GM19351 (cell line): ENCODE data around the gene P2RY14.
"Not testable (repeated sequence)": the region's sequence is repeated elsewhere in the genome, so short reads cannot be mapped to it uniquely, and the experiment has no call there.

ENCODE experiments used
- ATAC-seq: cut with Tn5 transposase; IDR thresholded peaks from one replicate; pipeline ENCODE4 v1.9.1; 2021; ENCODE audit warnings: mild to moderate bottlenecking, moderate library complexity; ENCODE audit not compliant: unreplicated experiment

P2RY14 gene

GRCh38 chr3:151265166-151265565 is 13.2 kb downstream of the P2RY14 start:
- no peak for ATAC-seq

- ATAC-seq = no peak
Measured at GRCh38 chr3:151264605-151265004, 13.7 kb downstream of the P2RY14 start.

DNA sequence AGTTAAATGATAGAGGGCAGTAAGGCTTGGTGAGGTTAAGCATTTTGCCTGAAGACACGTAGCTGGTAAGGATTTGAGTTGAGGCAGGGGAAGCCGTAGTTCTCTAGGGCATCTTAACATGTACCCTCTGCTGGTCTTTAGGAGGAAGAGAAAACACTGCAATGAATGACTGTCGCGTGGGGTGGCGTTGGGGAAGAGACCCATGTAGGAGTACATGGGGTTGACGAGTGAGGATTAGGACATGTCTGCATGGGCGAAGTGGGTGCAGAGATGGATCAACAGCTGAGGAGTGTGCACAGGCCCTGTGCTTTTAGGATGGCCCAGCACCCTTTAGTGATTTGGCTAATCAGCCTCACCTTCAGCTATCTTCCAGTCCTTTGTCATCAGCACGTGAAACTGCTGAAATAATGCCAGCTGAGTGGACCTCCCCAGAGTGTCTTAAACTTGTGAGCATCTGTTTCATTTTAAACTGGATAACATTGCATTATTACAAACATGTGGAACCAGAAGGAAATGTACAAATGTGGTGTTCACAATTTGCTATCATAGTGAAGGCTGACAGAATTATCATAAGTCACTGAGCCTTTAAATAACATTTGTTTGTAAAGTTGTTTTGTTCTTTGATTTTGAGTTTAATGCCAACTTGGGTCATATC is 15.3 kb downstream of the P2RY14 start:
- ATAC-seq = no peak

GRCh38 chr3:151259664-151260063 is 18.7 kb downstream of the P2RY14 start:
- no peak for ATAC-seq

DNA sequence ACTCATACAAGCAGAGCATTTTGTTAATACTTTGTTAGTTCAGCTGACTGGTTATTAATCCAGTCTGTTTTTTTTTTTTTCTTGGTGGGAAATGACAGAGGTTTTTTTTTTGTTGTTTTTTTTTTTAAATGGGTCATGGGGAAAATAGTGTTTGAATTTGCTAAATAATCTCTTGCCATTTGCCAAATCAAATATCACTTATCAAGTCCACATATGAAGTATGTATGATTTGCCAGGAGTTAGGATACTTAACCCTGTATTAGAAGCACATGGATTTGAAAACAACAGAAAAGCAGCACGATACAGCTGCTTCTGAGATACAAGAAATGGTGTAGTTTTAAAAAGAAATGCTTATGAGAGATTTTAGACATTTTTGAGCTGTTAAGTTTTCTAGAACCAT is 21.6 kb downstream of the P2RY14 start:
- ATAC-seq = no peak

DNA sequence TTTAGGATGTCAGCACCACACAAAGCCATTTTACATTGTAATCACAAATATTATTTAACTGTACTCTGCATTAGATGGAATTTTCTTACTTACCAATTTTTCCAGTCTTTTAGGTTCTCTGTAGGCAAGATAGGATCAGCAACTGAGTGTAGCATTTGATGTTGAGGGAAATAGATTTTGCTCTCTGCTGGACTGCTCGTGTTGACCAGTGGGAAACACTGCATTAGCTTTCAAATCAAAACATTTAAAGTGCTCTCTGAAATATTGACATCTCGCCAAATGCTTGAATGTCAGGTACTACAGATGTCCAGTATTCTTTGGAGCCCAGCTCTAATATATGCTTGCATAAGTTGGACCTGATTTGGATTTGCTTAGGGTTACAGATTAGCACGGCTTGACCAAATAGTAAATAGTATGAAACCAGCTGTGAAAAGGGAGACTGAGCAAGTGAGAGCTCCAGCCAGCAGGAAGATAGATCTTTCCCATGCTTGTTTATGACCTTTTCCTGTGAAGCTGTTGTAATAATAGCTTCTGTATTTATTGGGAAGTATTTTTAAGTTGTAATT is 29.5 kb downstream of the P2RY14 start:
- no peak for ATAC-seq

DNA sequence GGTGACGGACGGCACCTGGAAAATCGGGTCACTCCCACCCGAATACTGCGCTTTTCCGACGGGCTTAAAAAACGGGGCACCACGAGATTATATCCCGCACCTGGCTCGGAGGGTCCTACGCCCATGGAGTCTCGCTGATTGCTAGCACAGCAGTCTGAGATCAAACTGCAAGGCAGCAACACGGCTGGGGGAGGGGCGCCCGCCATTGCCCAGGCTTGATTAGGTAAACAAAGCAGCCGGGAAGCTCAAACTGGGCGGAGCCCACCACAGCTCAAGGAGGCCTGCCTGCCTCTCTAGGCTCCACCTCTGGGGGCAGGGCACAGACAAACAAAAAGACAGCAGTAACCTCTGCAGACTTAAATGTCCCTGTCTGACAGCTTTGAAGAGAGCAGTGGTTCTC is 36.3 kb downstream of the P2RY14 start:
- ATAC-seq = not testable (repeated sequence)

DNA sequence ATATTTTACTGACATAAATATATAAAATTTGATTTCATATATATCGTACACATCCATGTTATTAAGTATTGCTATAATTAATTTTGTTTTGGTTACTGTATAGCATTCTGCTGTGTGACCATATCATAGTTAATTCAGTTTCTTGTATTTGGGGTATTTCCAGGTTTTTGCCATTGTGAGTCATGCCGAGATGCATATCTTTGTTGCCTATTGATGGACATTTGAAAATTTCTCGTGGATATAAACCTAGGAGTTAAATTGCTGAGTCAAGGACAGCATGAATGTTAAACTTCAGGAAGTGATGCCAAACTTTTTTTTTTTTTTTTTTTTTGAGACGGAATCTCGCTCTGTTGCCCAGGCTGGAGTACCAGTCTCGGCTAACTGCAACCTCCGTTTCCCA is 41.6 kb downstream of the P2RY14 start:
- no peak for ATAC-seq

- no peak for ATAC-seq
Measured at GRCh38 chr3:151236316-151236715, 42.0 kb downstream of the P2RY14 start.

GRCh38 chr3:151234825-151235224 is 43.5 kb downstream of the P2RY14 start:
- ATAC-seq = no peak

DNA sequence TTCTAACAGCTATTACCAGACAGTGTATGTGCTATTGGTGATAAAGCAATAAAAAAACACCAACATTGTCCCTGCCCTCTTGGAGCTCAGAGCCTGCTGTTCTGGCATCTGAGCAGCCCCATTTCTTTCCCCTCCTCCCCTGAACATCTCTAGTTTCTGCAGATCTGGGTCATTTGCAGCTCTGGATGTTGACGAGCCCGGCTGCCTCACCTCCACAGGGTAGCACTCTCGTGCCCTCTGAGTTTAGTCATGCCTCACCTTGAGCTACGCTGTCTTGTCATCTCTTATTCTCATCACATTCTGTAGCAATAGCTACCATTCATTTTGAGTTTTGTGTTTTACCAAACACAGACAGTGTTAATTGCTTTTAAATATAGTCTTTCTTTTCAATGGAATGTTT is 45.4 kb downstream of the P2RY14 start:
- no peak for ATAC-seq

DNA sequence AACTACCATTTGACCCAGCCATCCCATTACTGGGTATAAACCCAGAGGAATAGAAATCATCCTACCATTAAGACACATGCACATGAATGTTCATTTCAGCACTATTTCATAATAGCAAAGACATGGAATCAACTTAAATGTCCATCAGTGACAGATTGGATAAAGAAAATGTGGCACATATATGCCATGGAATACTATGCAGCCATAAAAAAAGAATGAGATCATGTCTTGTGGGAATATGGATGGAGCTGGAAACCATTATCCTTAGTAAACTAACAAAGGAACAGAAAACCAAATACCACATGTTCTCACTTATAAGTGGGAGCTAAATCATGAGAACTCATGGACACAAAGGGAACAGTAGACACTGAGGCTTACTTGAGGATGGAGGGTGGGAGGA is 45.9 kb downstream of the P2RY14 start:
- not testable (repeated sequence) for ATAC-seq

- peak; percentile 59 for ATAC-seq
Measured at GRCh38 chr3:151230646-151231045, 47.7 kb downstream of the P2RY14 start.

DNA sequence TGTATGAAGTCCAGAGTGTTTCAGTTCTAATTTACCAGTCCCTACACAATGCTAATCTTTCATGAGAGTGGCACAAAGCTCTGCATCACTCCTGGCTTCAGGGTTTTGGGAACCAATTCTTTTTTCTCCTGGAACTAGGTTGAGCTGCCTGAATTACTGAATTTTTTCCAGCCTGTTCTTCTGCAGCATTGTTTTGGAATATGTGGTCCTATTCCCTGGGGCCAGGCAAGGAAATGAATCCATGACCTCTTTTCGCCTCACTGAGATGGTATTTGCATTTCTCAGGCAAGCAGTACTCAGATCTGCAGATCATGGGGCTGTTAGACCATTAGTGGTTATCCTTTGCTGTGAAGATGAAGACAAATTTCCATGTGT is 49.7 kb downstream of the P2RY14 start:
- ATAC-seq = no peak

DNA sequence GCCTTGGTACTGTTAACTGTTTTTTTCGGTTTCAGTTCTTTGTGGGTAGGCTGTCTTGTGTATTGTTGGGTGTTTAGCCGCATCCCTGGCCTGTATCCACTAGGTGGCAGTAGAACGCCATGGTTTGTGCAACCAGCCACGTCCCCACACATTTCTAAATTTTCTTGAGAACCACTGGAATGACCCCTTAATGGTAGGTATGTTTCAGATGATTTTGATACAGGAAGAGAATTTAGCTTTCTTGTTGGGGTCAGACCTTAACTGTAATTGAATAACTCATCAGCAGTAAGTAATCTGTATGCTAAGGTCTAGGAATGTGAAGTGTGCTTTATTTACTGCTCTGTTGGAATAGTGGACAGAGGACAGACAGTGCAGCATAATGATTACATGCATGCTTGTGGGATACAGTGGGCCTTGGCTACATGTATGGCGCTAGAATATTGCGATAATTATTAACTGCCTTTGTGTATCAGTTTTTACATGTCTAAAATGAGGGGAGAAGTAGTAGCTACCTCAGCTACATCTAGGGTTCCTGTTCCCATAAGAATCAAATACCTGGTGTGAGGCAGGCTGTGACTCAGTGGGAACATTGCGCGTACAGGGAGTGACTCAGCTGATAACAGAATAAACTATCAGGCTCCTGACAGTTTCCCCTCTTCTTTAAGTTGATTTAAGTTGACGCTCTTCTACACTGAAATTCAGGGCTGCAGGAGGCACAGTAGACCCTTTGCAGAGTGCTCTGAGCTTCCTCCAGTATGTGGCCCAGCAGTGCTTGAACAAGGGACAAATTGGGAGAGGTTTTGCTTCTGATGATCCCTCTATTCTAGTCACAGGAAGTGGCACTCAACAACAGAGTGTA is 50.3 kb downstream of the P2RY14 start:
- peak; percentile 90 for ATAC-seq

DNA sequence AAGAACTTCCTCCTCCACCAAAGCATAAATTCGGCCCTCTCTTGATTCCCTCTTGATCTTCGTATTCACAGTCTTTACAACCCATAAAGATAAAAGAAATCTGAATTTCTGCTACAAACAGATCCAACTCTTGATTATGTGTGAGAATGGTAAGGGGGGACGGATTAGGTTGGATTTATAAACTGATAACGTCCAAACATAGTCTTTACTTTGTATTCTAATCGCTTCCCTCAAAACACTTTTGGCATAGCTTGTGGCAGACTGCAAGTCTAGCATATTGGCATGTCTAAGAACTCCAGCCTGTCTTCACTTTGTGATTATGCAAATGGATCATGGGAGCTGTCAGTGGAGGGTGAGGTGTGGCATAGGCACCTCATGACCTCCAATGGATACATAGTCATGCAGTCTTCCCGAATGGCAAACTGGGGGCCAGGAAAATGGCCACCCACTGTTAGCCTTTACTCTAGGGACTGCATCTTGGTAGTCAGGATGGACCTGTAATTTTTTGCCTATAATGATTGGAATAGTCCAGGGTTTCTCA is 51.0 kb downstream of the P2RY14 start:
- peak; percentile 33 for ATAC-seq

- ATAC-seq = no peak
Measured at GRCh38 chr3:151226825-151227224, 51.5 kb downstream of the P2RY14 start.

DNA sequence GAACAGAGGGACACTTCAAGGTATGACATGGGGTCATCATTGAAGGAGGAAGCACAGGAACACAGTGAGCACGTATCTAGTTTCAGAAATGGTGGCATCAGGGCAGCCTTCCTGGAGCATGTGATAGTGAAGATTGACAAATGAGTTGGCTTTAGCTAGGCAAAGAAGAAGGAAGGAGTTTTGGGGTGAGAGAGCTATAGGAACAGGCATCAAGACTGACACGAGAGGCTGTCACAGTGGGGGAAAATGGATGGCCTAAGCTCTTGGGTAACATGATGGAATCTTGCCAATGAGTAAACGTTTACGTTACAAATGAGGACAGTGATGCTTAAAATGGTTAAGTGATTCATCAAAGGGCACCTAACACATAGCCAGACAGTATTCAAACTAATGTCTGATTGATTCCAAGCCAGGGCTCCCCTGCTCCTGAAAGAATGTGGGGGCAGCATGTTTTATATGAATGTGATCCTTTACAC is 52.2 kb downstream of the P2RY14 start:
- no peak for ATAC-seq

DNA sequence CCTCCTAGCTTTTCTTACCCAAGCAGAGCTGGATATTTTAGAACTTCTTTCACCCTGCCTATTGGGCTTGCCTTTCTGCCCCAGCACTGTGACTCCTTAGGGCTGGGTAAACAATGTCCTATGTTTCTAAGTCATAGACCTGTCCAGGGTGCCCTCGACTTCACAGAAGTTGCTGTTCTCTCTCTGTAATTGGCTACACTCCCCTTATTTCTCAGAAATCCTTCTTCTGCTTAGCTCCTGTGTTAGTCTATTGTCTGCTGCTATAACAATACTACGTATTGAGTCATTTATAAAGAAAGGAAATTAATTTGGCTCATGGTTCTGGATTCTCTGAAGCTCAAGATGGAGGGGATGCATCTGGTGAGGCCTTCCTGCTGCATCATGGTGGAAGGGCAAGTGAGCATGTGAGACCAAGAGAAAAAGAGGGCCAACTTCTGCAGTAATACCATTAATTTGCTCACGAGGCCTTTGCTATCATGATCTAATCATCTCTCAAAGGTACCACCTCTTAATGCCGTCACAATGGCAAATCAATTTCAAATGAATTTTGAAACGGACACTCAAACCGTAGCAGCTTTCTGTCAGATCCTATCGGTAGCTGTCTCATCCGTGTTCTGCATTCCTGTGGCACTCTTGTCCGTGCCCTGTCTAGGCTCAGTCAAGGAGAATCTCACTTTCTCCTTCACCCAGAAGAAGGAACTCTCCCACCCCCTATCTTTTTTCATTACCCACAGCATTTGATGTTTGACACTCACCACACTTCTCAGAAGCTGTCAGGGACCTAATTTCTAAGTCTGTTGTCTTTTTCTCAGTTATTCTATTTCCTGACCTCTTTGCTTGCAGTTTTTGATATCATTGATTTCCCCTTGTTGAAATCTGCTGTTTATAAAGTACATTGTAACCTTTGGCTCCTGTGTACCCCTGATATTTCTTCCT is 53.0 kb downstream of the P2RY14 start:
- ATAC-seq = no peak

GRCh38 chr3:151224268-151224866 is 54.0 kb downstream of the P2RY14 start:
- ATAC-seq = no peak
